ENCODE measurements around the gene RTKN2. TPM values are rescaled to one million over a fixed set of nuclear protein-coding genes. Genes with fewer than 3 reads are reported as not detected.

The RTKN2 gene
- polyA plus RNA-seq, 1 experiment, result 1.4 TPM

DNA sequence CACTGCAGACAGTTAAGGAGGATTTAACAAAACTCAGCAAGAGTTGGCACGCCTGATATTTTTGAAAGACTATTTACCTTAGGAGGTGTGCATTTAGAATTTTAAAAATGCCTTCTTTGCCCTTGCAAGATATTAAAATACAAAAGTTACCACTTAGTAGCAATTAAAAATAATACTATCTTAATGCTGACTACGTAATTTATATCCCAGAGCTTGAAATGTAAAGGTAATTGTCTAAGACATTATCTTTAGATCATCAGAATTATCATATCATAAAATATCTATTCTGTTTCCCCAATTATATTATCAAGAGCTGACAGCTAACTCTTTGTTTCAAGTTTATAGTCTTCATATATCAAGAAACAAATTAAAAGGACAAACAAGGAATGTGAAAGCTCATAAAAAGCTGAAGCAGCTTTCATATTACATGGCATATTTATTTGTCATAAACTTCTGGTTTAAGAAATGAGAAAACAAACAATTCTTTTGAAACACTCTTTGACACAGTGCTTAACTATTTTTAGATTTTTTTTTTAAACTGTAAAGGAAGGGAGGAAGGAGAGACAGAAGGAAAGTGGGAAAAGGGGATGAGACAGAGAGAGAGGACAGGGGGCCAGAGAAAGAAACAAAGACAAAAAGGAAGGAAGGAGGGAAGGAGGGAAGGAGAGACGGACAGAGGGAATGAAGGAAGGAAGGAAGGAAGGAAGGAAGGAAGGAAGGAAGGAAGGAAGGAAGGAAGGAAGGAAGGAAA is 73.5 kb downstream of the RTKN2 start:
- Histone ChIP-seq H3K9me3 (ENCODE audit: control insufficient read depth, insufficient read depth, low read length) (no peaks in the 10 kb centered on the region), H3K4me3 (ENCODE audit: low read depth, low read length) (no peak overlapping the region), H3K27me3 (ENCODE audit: control insufficient read depth, insufficient read depth, low read length) (no peaks in the 10 kb centered on the region), H3K27ac (ENCODE audit: low read depth, low read length) (no peak overlapping the region)
- ChIA-PET POLR2A (no interaction called here), CTCF (no interaction called here)
- DNase-seq (ENCODE audit: low read depth, low spot score), result no peak
- no peak for TF ChIP-seq CTCF (IDR thresholded peaks at IDR 0.05; ENCODE audit: low read depth, low read length)

DNA sequence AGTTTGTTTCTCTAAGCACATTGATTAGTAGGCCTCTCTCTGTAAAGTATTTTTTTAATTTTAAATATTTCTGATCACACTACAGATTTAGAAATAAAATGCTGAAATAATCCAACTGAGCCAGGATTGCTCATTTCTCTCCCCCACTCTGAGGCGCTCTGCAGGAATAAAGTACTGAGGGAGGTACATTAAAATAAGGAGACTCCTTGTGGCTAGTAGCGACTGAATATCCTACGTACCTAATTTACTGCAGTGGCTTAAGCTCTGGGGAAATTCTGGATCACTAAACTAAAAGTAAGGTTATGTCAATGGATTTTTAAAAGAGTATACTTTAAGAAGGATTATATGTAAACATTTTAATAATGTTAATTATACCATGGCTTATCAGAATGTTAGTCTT is 75.2 kb downstream of the RTKN2 start:
- Histone ChIP-seq H3K27me3 (ENCODE audit: control insufficient read depth, insufficient read depth, low read length) (no peaks in the 10 kb centered on the region), H3K4me3 (ENCODE audit: low read depth, low read length) (no peak overlapping the region), H3K9me3 (ENCODE audit: control insufficient read depth, insufficient read depth, low read length) (no peaks in the 10 kb centered on the region), H3K27ac (ENCODE audit: low read depth, low read length) (no peak overlapping the region)
- CTCF ChIA-PET, result no interaction called here
- POLR2A ChIA-PET, result no interaction called here
- DNase-seq (ENCODE audit: low read depth, low spot score), result no peak
- no peak for TF ChIP-seq CTCF (IDR thresholded peaks at IDR 0.05; ENCODE audit: low read depth, low read length)

GRCh38 chr10:62189131-62189530 is 79.5 kb downstream of the RTKN2 start:
- ChIA-PET POLR2A (no interaction called here), CTCF (no interaction called here)
- no peaks in the 10 kb centered on the region for H3K27me3 ChIP-seq (ENCODE audit: control insufficient read depth, insufficient read depth, low read length)
- H3K9me3 ChIP-seq (ENCODE audit: control insufficient read depth, insufficient read depth, low read length), result no peaks in the 10 kb centered on the region
- no peak for DNase-seq (ENCODE audit: low read depth, low spot score)
- no peak overlapping the region for H3K4me3 ChIP-seq (ENCODE audit: low read depth, low read length)
- TF ChIP-seq CTCF (IDR thresholded peaks at IDR 0.05; ENCODE audit: low read depth, low read length), result no peak
- no peak overlapping the region for H3K27ac ChIP-seq (ENCODE audit: low read depth, low read length)

DNA sequence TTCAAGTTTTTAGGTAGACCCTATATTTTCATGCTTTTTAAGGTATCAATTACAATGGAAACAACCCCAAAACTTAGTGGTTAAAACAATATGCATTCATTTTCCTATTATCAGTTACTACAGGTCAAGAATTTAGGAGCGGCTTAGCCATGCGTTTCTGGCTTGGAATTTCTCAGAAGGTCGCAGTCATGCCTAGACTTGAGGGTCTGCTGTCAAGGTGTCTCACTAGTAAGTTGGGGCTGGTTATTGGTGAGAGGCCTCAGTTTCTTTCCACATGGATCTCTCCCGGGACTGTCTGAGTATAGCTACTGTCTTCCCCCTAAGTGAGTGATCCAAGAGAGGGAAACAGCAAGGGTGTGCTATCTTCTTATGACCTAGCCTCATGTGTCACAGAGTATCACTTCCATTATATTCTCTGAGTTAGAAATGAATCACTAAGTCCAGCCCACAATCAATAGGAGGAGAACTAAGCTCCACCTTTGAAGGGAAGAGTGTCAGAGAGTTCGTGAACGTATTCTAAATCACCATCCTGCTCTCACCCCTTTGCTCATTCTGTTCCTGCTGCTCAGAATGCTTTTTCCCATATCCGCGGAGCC is 80.5 kb downstream of the RTKN2 start:
- no peak for DNase-seq (ENCODE audit: low read depth, low spot score)
- no peak overlapping the region for H3K4me3 ChIP-seq (ENCODE audit: low read depth, low read length)
- no peak overlapping the region for H3K27ac ChIP-seq (ENCODE audit: low read depth, low read length)
- ChIA-PET CTCF (no interaction called here), POLR2A (no interaction called here)
- no peaks in the 10 kb centered on the region for H3K27me3 ChIP-seq (ENCODE audit: control insufficient read depth, insufficient read depth, low read length)
- no peaks in the 10 kb centered on the region for H3K9me3 ChIP-seq (ENCODE audit: control insufficient read depth, insufficient read depth, low read length)
- no peak for TF ChIP-seq CTCF (IDR thresholded peaks at IDR 0.05; ENCODE audit: low read depth, low read length)

DNA sequence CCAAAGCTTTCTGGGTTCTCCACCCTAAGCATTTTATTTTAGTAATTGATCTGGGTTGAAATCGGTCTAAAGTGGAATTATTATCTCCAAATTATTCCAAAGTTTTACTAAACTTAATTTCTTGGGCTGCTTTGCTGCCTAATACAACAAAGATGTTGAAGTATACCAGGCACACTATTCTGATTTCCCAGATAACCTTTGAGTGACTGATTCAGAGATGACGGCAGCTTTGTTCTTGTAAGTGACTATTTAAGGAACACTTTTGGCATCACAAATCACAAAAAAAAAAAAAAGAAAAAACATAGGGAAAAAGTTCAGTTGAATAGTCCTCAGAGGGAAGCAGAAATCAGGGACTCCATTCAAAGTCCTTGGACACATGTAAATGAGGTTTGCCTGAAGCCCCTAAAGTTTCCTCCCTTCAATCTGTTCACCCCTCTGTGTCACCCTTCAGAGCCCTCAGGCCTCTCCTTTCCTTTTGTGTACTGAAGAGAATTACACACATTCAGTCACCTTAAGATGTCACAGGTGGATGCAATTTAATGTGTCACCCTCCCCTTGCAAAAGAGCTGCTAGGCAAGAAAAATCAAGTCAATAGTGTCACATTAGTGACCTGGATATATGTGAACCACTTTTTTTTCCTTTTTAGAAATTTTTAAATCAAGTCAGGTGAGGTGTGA is 81.5 kb downstream of the RTKN2 start:
- CTCF ChIA-PET, result interaction anchor here (0.6 kb wide), 1 partner anchor 290 kb away, joined by 6 read pairs; no protein-coding TSS in a partner anchor
- TF ChIP-seq CTCF (IDR thresholded peaks at IDR 0.05; ENCODE audit: low read depth, low read length), result no peak
- no peaks in the 10 kb centered on the region for H3K9me3 ChIP-seq (ENCODE audit: control insufficient read depth, insufficient read depth, low read length)
- no peak for DNase-seq (ENCODE audit: low read depth, low spot score)
- POLR2A ChIA-PET, result no interaction called here
- H3K4me3 ChIP-seq (ENCODE audit: low read depth, low read length), result no peak overlapping the region
- no peaks in the 10 kb centered on the region for H3K27me3 ChIP-seq (ENCODE audit: control insufficient read depth, insufficient read depth, low read length)
- H3K27ac ChIP-seq (ENCODE audit: low read depth, low read length), result no peak overlapping the region

All from AG04450 (cell line).